ENCODE measurements around the gene TRAPPC8. TPM values are rescaled to one million over a fixed set of nuclear protein-coding genes. Genes with fewer than 3 reads are reported as not detected.
"Not testable (repeated sequence)": the region's sequence is repeated elsewhere in the genome, so short reads cannot be mapped to it uniquely, and the experiment has no call there.

TRAPPC8 gene
- total RNA-seq, 2 donors from 2014 or later: 27.2 to 33.8 TPM

GRCh38 chr18:31837879-31838278 is 105.0 kb downstream of the TRAPPC8 start:
- TF ChIP-seq CTCF (IDR thresholded peaks at IDR 0.05): no peak
- H3K27ac ChIP-seq: no peak overlapping the region
- no peaks in the 10 kb centered on the region for H3K9me3 ChIP-seq
- no peaks in the 10 kb centered on the region for H3K27me3 ChIP-seq
- H3K36me3 ChIP-seq: peaks cover 64% of the 10 kb centered on the region
- no peaks in the 10 kb centered on the region for H3K4me1 ChIP-seq
- no peak for DNase-seq (ENCODE audit: low spot score)
- no peak overlapping the region for H3K4me3 ChIP-seq

GRCh38 chr18:31835528-31836133 is 107.3 kb downstream of the TRAPPC8 start:
- TF ChIP-seq CTCF (IDR thresholded peaks at IDR 0.05): no peak
- H3K4me3 ChIP-seq: no peak overlapping the region
- peaks cover 61% of the 10 kb centered on the region for H3K36me3 ChIP-seq
- H3K4me1 ChIP-seq: no peaks in the 10 kb centered on the region
- H3K9me3 ChIP-seq: no peaks in the 10 kb centered on the region
- DNase-seq (ENCODE audit: low spot score): no peak
- H3K27me3 ChIP-seq: no peaks in the 10 kb centered on the region
- H3K27ac ChIP-seq: no peak overlapping the region

- H3K27me3 ChIP-seq: no peaks in the 10 kb centered on the region
- H3K9me3 ChIP-seq: no peaks in the 10 kb centered on the region
- TF ChIP-seq CTCF (IDR thresholded peaks at IDR 0.05): no peak
- H3K4me3 ChIP-seq: no peak overlapping the region
- no peak overlapping the region for H3K27ac ChIP-seq
- peaks cover 54% of the 10 kb centered on the region for H3K36me3 ChIP-seq
- H3K4me1 ChIP-seq: no peaks in the 10 kb centered on the region
- DNase-seq (ENCODE audit: low spot score): no peak
Measured at GRCh38 chr18:31831903-31832302, 111.0 kb downstream of the TRAPPC8 start.

GRCh38 chr18:31830686-31831085 is 112.2 kb downstream of the TRAPPC8 start:
- no peaks in the 10 kb centered on the region for H3K4me1 ChIP-seq
- no peaks in the 10 kb centered on the region for H3K9me3 ChIP-seq
- DNase-seq (ENCODE audit: low spot score): no peak
- H3K4me3 ChIP-seq: no peak overlapping the region
- no peaks in the 10 kb centered on the region for H3K27me3 ChIP-seq
- no peak for TF ChIP-seq CTCF (IDR thresholded peaks at IDR 0.05)
- peaks cover 43% of the 10 kb centered on the region for H3K36me3 ChIP-seq
- no peak overlapping the region for H3K27ac ChIP-seq

- no peak overlapping the region for H3K4me3 ChIP-seq
- DNase-seq (ENCODE audit: low spot score): no peak
- peaks cover 33% of the 10 kb centered on the region for H3K36me3 ChIP-seq
- TF ChIP-seq CTCF (IDR thresholded peaks at IDR 0.05): no peak
- H3K4me1 ChIP-seq: no peaks in the 10 kb centered on the region
- no peaks in the 10 kb centered on the region for H3K9me3 ChIP-seq
- no peaks in the 10 kb centered on the region for H3K27me3 ChIP-seq
- no peak overlapping the region for H3K27ac ChIP-seq
Measured at GRCh38 chr18:31828613-31829012, 114.3 kb downstream of the TRAPPC8 start.

GRCh38 chr18:31826673-31827325 is 116.1 kb downstream of the TRAPPC8 start:
- not testable (repeated sequence) for H3K4me1 ChIP-seq; H3K27me3 ChIP-seq; H3K27ac ChIP-seq; DNase-seq (ENCODE audit: low spot score); H3K4me3 ChIP-seq; H3K9me3 ChIP-seq
- H3K36me3 ChIP-seq: peaks cover 25% of the 10 kb centered on the region
